CD4-positive, alpha-beta T cell treated with Interleukin-4 for 4 hours (primary cell): ENCODE data around the gene SLC6A6.
A peak's percentile ranks its signal among the peaks of the same experiment; 100 is the strongest.
"Not testable (repeated sequence)": the region's sequence is repeated elsewhere in the genome, so short reads cannot be mapped to it uniquely, and the experiment has no call there.

Experiments
- DNase-seq: peaks from one replicate; pipeline ENCODE4 v3.0.0-alpha.2; 2020

The SLC6A6 gene

GRCh38 chr3:14423197-14423743, 20.9 kb downstream of the SLC6A6 start:
- no peak for DNase-seq

GRCh38 chr3:14423963-14424362, 21.6 kb downstream of the SLC6A6 start:
- no peak for DNase-seq

GRCh38 chr3:14424711-14425580, 22.5 kb downstream of the SLC6A6 start:
- DNase-seq = peak; percentile 81

GRCh38 chr3:14425581-14426304, 23.3 kb downstream of the SLC6A6 start:
- DNase-seq = peak; percentile 66

- no peak for DNase-seq
Observed at GRCh38 chr3:14426305-14426620, 23.9 kb downstream of the SLC6A6 start.

- no peak for DNase-seq
Observed at GRCh38 chr3:14428087-14429033, 26.0 kb downstream of the SLC6A6 start.

- DNase-seq = no peak
Observed at GRCh38 chr3:14429237-14429636, 26.8 kb downstream of the SLC6A6 start.

- DNase-seq = no peak
Observed at GRCh38 chr3:14429640-14430039, 27.2 kb downstream of the SLC6A6 start.

- DNase-seq = no peak
Observed at GRCh38 chr3:14430053-14430452, 27.6 kb downstream of the SLC6A6 start.

GRCh38 chr3:14430706-14431451, 28.5 kb downstream of the SLC6A6 start:
- DNase-seq = no peak

GRCh38 chr3:14431452-14431916, 29.1 kb downstream of the SLC6A6 start:
- no peak for DNase-seq

GRCh38 chr3:14431917-14432834, 29.8 kb downstream of the SLC6A6 start:
- DNase-seq = peak; percentile 97

GRCh38 chr3:14433106-14433505, 30.7 kb downstream of the SLC6A6 start:
- peak; percentile 30 for DNase-seq

- peak; percentile 64 for DNase-seq
Observed at GRCh38 chr3:14434126-14434497, 31.7 kb downstream of the SLC6A6 start.

GRCh38 chr3:14434498-14435151, 32.2 kb downstream of the SLC6A6 start:
- no peak for DNase-seq

- no peak for DNase-seq
Observed at GRCh38 chr3:14435175-14436014, 33.0 kb downstream of the SLC6A6 start.

- no peak for DNase-seq
Observed at GRCh38 chr3:14436954-14437281, 34.5 kb downstream of the SLC6A6 start.

- not testable (repeated sequence) for DNase-seq
Observed at GRCh38 chr3:14437705-14438104, 35.3 kb downstream of the SLC6A6 start.

- DNase-seq = no peak
Observed at GRCh38 chr3:14438262-14438661, 35.9 kb downstream of the SLC6A6 start.

GRCh38 chr3:14438929-14439328, 36.5 kb downstream of the SLC6A6 start:
- no peak for DNase-seq
